ENCODE results near the gene KDM1B. TPM values are rescaled to one million over a fixed set of nuclear protein-coding genes. Genes with fewer than 3 reads are reported as not detected.
A peak's percentile ranks its signal among the peaks of the same experiment; 100 is the strongest.

The KDM1B gene
- total RNA-seq (2011; cell fraction: chromatin; rRNA removed; ENCODE audit: low replicate concordance), result 27.5 and 41.4 TPM in 2 replicates
- total RNA-seq (2011; cell fraction: nucleolus; rRNA removed), result 13.7 and 14.7 TPM in 2 replicates
- total RNA-seq (2011; cell fraction: nucleoplasm; rRNA removed), result 23.5 and 27.9 TPM in 2 replicates
- 24.6 and 29.1 TPM in 2 replicates for total RNA-seq (2014; rRNA removed)
- 35.1 and 36.3 TPM in 2 replicates for total RNA-seq (2014; rRNA removed; fragmentation: Illumina TruSeq; extraction: Trizol)
- 37.5 and 38.7 TPM in 2 replicates for total RNA-seq (2015; rRNA removed; fragmentation: Illumina TruSeq; extraction: Trizol)
- total RNA-seq (2021), result 43.0 and 47.4 TPM in 2 replicates
- 40.5 and 58.9 TPM in 2 replicates for polyA plus RNA-seq (2011; rRNA removed)
- polyA plus RNA-seq (2011; cell fraction: cytosol; rRNA removed), result 32.8 and 37.0 TPM in 2 replicates
- 20.4 and 20.6 TPM in 2 replicates for polyA plus RNA-seq (2011; cell fraction: nucleus; rRNA removed)
- polyA plus RNA-seq (2012), result 40.5 and 40.6 TPM in 2 replicates
- 34.9 and 46.1 TPM in 2 replicates for polyA plus RNA-seq (2014; fragmentation: Illumina TruSeq; extraction: Trizol)
- polyA plus RNA-seq (2014; fragmentation: Nextera tagmentation; extraction: Ambion mirVana), result 1 to 10 TPM; 1.4 to 1.7 TPM
- polyA plus RNA-seq (2014; rRNA removed), result 29.0 and 33.8 TPM in 2 replicates
- polyA minus RNA-seq (2011; rRNA and poly(A)+ RNA removed), result 92.3 and 93.1 TPM in 2 replicates
- polyA minus RNA-seq (2011; cell fraction: cytosol; rRNA and poly(A)+ RNA removed), result 33.8 and 36.1 TPM in 2 replicates
- 13.2 and 20.1 TPM in 2 replicates for polyA minus RNA-seq (2011; cell fraction: nucleus; rRNA and poly(A)+ RNA removed)
- Bru-seq, nascent RNA, result percentile 74 among the genes with signal in this experiment
- percentile 71 among the genes with signal in this experiment for BruChase-seq, experiment 1, labeled RNA remaining after a 2-hour chase
- percentile 73 among the genes with signal in this experiment for BruChase-seq, experiment 2, labeled RNA remaining after a 6-hour chase
- long read RNA-seq, experiment 1, partial matches to known transcripts, result 11 of 46 reads
- long read RNA-seq, experiment 1, other reads (novel, unspliced or antisense), result 35 of 46 reads
- long read RNA-seq, experiment 2, partial matches to known transcripts, result 3 of 28 reads
- long read RNA-seq, experiment 2, other reads (novel, unspliced or antisense), result 25 of 28 reads
- long read RNA-seq, experiment 3, partial matches to known transcripts, result 3 of 7 reads
- long read RNA-seq, experiment 3, other reads (novel, unspliced or antisense), result 4 of 7 reads

GRCh38 chr6:18155150-18155863 is at the start of gene KDM1B:
KDM1B (plus strand) TSS chr6:18155422; CDS start chr6:18159896, 4,474 bp downstream.
- peaks cover 18% of the 10 kb centered on the region for H3K36me3 ChIP-seq (ENCODE audit: control insufficient read depth, insufficient read depth, low read length)
- H2AFZ ChIP-seq (ENCODE audit: low read depth, low read length), result peak within 1 kb of the TSS; percentile 95
- TSS peak; percentile 53 for BruUV-seq (replicated peaks)
- WGBS (ENCODE audit: insufficient coverage, low coverage, missing lambda C conversion rate), result under 1% methylated on average over 56 of the region's 87 CpGs
- H3K9ac ChIP-seq (ENCODE audit: insufficient read depth in 1 of 2, low read depth in 2 of 2, low read length in 2 of 2), result peak within 1 kb of the TSS; percentile 96
- intact Hi-C loops (cut with micrococcal nuclease), result loop anchor here (5.0 to 10.0 kb wide), 2 partner anchors 107 to 451 kb away; partner anchors contain the start of genes DEK and NUP153
- peak within 1 kb of the TSS; percentile 86 for H3K27ac ChIP-seq (ENCODE audit: extremely low read depth, low read depth, low read length)
- H3K4me2 ChIP-seq (ENCODE audit: insufficient read depth, low read length), result peak within 1 kb of the TSS; percentile 94
- FAIRE-seq, result peak; percentile 84
- no peaks in the 10 kb centered on the region for H3K9me1 ChIP-seq (ENCODE audit: control insufficient read depth, insufficient read depth, low read length)
- ATAC-seq, result peak; percentile 96
- ChIA-PET POLR2A (interaction anchor here (0.6 to 1.1 kb wide), 5 partner anchors 11 to 184 kb away, joined by 3 to 4 read pairs (median 3); no protein-coding TSS in a partner anchor), CTCF (ENCODE audit: low intra/inter-chr PET ratio) (interaction anchor here (0.5 kb wide), 1 partner anchor 564 kb away, joined by 3 read pairs; no protein-coding TSS in a partner anchor)
- in situ Hi-C loops (cut with MboI), result no loop called here
- H3K9me3 ChIP-seq (replicated peaks; ENCODE audit: control insufficient read depth, insufficient read depth, low read depth, low read length), result no peaks in the 10 kb centered on the region
- H3K27me3 ChIP-seq (ENCODE audit: control insufficient read depth in 2 of 2, insufficient read depth in 2 of 2, low read length in 2 of 2), result no peaks in the 10 kb centered on the region
- peaks cover 40% of the 10 kb centered on the region for H3K79me2 ChIP-seq (ENCODE audit: control insufficient read depth, insufficient read depth, low read length)
- peak within 1 kb of the TSS; percentile 74 for H3K4me3 ChIP-seq
- H3K4me1 ChIP-seq (replicated peaks in 1 of 2; ENCODE audit: control insufficient read depth in 2 of 2, insufficient read depth in 2 of 2, low read length in 2 of 2), result peaks cover 14 to 23% of the 10 kb centered on the region in 2 experiments
- peak; percentile 99 to 100 (median 100) for DNase-seq (ENCODE audit: extremely low read depth in 1 of 4, low spot score in 3 of 4)
- no peaks in the 10 kb centered on the region for H4K20me1 ChIP-seq (replicated peaks; ENCODE audit: control insufficient read depth, insufficient read depth, low read length)
- TF ChIP-seq CREB5 (CRISPR knock-in tag; IDR thresholded peaks at IDR 0.05) (no peak), ZFP30 (CRISPR knock-in tag; IDR thresholded peaks at IDR 0.05; ENCODE audit: borderline replicate concordance) (no peak), KDM1A (IDR thresholded peaks at IDR 0.05) (no peak), MYNN (IDR thresholded peaks at IDR 0.05) (no peak), MYNN (CRISPR knock-in tag; IDR thresholded peaks at IDR 0.05) (no peak), FOXK2 (conservative IDR thresholded peaks at IDR 0.05 in 1 of 2, IDR thresholded peaks at IDR 0.05 in 1 of 2; ENCODE audit: low read depth in 2 of 2) (no peak), ZNF239 (CRISPR knock-in tag; IDR thresholded peaks at IDR 0.05) (no peak), CBX3 (IDR thresholded peaks at IDR 0.05; ENCODE audit: borderline replicate concordance in 1 of 2, low read length in 2 of 2) (no peak), L3MBTL2 (IDR thresholded peaks at IDR 0.05) (no peak), ZSCAN29 (IDR thresholded peaks at IDR 0.05) (no peak; the same call in 1 of the 2 replicates), POLR3A (IDR thresholded peaks at IDR 0.05; ENCODE audit: borderline replicate concordance, extremely low read depth, insufficient read depth, insufficient read length) (no peak), ZNF644 (tag; IDR thresholded peaks at IDR 0.05; ENCODE audit: low read depth) (no peak), TCF15 (CRISPR knock-in tag; IDR thresholded peaks at IDR 0.05) (no peak), HDAC8 (tag; IDR thresholded peaks at IDR 0.05) (no peak; the same call in 1 of the 2 replicates), SNRNP70 (optimal IDR thresholded peaks at IDR 0.05; ENCODE audit: low read depth, low read length) (no peak), NFATC3 (IDR thresholded peaks at IDR 0.05) (no peak), TRIM28 (IDR thresholded peaks at IDR 0.05) (no peak), MIER1 (IDR thresholded peaks at IDR 0.05; ENCODE audit: low read depth) (no peak)

Data from K562 (cell line).